Adrenal gland (tissue), 12 donors: Measurements from ENCODE around the gene HOXA6. TPM values are rescaled to one million over a fixed set of nuclear protein-coding genes. Genes with fewer than 3 reads are reported as not detected.

Experiments
- DNase-seq, 7 donors: peaks; one replicate each; pipeline ENCODE4 v3.0.0-alpha.2; 2019 to 2020
- H3K27ac ChIP-seq, 5 donors: fragments of 200-600 bp; sonication (generic) in 4 of 5; 1 replicate in 3 of 5; 2 replicates in 2 of 5; pipeline versions ENCODE4 v1.5.1 to v1.8.0; 2016 to 2020; ENCODE audit warnings: mild to moderate bottlenecking in 1 of 5
- H3K27me3 ChIP-seq: fragments of 200-600 bp; 2 replicates; pipeline ENCODE4 v1.8.0; 2021
- H3K36me3 ChIP-seq, 2 donors: fragments of 200-600 bp; replicated peaks in 1 of 2; 1 replicate in 1 of 2; 2 replicates in 1 of 2; pipeline versions ENCODE4 v1.5.1 to v1.8.0; 2018 to 2022
- H3K4me1 ChIP-seq, 2 donors: fragments of 200-600 bp; replicated peaks in 1 of 2; 1 replicate in 1 of 2; 2 replicates in 1 of 2; pipeline versions ENCODE4 v1.5.1 to v1.8.0; 2018 to 2021
- H3K4me3 ChIP-seq, 4 donors: fragments of 200-600 bp; sonication (generic) in 3 of 4; one replicate each; pipeline ENCODE4 v1.5.1; 2016 to 2018
- H3K9me3 ChIP-seq, 3 donors: fragments of 200-600 bp; sonication (generic) in 1 of 3; replicated peaks in 1 of 3; 1 replicate in 2 of 3; 2 replicates in 1 of 3; pipeline versions ENCODE4 v1.5.1 to v1.8.0; 2016 to 2021
- POLR2A ChIP-seq, 2 donors: fragments of 450-650 bp; IDR thresholded peaks; one replicate each; pipeline ENCODE4 v1.6.1; 2017; ENCODE audit warnings: antibody characterized with exemption in 2 of 2, mild to moderate bottlenecking in 2 of 2, moderate library complexity in 1 of 2
- WGBS, 4 donors: extraction: QIAGEN DNeasy Blood & Tissue Kit in 2 of 4; methylation state at CpG; one replicate each; pipeline versions ENCODE4 v1.1.5 to v1.1.7; 2013 to 2017; 5-methylcytosine and 5-hydroxymethylcytosine counted together
- intact Hi-C, 2 donors: fragments of 100-400 bp; cut with DNase I; formaldehyde crosslinking; loops; one replicate each; pipeline versions ENCODE4 v1.14.1 to v1.15.0; 2022 to 2023
- polyA plus RNA-seq, 3 donors: library from polyadenylated mRNA; stranded (reverse); fragments of 200-250 nt in 2 of 3; fragments of 350-450 nt in 1 of 3; fragmentation: Illumina TruSeq in 1 of 3; extraction: RNeasy Lipid Tissue Mini Kit (QIAGEN cat#74804) in 1 of 3; gene quantifications; one replicate each; pipeline ENCODE4 v1.2.3, GENCODE V29; 2013 to 2014
- total RNA-seq, 9 donors: library from RNA; depleted of rRNA in 4 of 9; stranded (reverse); fragments of >200 nt in 4 of 9; fragments of 120-200 nt in 1 of 9; fragmentation: NEBNext Ultra II Directional in 1 of 9; extraction: Animal tissue kit (Norgen Biotek cat#: 25700) in 1 of 9; gene quantifications; one replicate each; pipeline versions ENCODE4 v1.1.0 to v1.2.4, GENCODE V29; 2013 to 2023
- TF ChIP-seq, protein P1 (sequence below), 6 experiments: fragments of 450-650 bp in 4 of 6; fragments of 200-600 bp in 2 of 6; sonication (generic) in 1 of 6; IDR thresholded peaks; 1 replicate in 5 of 6; 2 replicates in 1 of 6; pipeline versions ENCODE4 v1.5.1 to v1.8.0; 2016 to 2021; ENCODE audit warnings: antibody characterized with exemption in 6 of 6, mild to moderate bottlenecking in 2 of 6, moderate library complexity in 1 of 6
- donor health status: healthy with polysubstance abuse.
- donor health status: Bipolar disorder and iron deficiency.
- donor health status: DM: yes; HTN: yes; CAD: no.
- donor health status: DM: no; HTN: no; CAD: no.
- donor health status: DM: no; HTN: no; CAD: no.
- donor health status: DM: yes; HTN: yes; CAD: no.

HOXA6 gene
- total and polyA plus RNA-seq, 12 donors, result 1.3 to 27.2 (median 14.8) TPM

DNA sequence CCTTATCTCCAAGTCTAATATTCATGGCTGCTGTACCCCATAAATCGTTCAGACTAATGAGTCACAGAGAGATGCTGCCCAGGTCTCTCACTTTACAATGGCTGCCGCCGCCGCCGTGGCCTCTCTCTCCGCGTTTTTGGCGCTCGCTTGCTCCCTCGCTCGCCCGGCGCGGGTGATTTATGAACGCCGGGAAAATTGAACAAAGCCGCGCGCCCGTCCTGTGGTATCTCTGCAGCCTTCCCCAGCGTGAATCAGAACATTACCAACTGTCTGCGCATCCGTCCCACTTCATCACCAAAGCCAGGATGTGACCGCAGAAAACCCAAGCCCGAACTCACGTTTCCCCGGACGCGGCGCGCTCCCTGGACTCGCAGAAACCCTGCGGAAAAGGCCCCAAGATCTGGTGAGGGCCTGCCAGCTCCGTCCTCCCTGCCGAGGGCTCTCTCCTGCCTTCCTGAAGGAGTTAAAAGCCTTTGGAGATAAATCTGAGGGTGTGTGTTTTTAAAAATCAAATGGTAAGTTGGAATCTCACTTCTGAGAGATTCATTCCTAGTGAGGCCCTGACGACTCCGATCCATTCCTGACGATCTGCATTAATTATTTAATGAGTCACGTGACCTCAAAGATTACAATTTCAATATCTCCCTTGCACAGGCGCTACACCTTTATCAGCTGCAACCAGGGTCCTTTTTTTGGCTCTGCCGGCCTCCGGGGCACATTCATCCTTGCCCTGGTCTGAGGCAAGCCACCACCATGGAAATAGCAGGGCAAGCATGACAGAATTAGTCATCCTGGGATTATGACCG lies 23.3 kb downstream of the HOXA6 start:
- Histone ChIP-seq H3K36me3 (no peaks in the 10 kb centered on the region), H3K9me3 (no peaks in the 10 kb centered on the region), H3K27me3 (no peaks in the 10 kb centered on the region), H3K4me1 (peaks cover under 1 to 38% of the 10 kb centered on the region in 2 donors), H3K27ac (peak overlapping the region in 4 of 5 donors; percentile 36 to 90 (median 56)), H3K4me3 (no peak overlapping the region)
- intact Hi-C loops, result no loop called here
- peak in 4 of 7 donors; percentile 32 to 77 (median 64) for DNase-seq
- TF ChIP-seq, protein P1, sequence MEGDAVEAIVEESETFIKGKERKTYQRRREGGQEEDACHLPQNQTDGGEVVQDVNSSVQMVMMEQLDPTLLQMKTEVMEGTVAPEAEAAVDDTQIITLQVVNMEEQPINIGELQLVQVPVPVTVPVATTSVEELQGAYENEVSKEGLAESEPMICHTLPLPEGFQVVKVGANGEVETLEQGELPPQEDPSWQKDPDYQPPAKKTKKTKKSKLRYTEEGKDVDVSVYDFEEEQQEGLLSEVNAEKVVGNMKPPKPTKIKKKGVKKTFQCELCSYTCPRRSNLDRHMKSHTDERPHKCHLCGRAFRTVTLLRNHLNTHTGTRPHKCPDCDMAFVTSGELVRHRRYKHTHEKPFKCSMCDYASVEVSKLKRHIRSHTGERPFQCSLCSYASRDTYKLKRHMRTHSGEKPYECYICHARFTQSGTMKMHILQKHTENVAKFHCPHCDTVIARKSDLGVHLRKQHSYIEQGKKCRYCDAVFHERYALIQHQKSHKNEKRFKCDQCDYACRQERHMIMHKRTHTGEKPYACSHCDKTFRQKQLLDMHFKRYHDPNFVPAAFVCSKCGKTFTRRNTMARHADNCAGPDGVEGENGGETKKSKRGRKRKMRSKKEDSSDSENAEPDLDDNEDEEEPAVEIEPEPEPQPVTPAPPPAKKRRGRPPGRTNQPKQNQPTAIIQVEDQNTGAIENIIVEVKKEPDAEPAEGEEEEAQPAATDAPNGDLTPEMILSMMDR (IDR thresholded peaks at IDR 0.05), result no peak
- no peak for TF ChIP-seq POLR2A (IDR thresholded peaks at IDR 0.05)
- WGBS, 4 donors, result 67 to 77% (median 71%) methylated on average over 34 to 43 of the region's 43 CpGs

DNA sequence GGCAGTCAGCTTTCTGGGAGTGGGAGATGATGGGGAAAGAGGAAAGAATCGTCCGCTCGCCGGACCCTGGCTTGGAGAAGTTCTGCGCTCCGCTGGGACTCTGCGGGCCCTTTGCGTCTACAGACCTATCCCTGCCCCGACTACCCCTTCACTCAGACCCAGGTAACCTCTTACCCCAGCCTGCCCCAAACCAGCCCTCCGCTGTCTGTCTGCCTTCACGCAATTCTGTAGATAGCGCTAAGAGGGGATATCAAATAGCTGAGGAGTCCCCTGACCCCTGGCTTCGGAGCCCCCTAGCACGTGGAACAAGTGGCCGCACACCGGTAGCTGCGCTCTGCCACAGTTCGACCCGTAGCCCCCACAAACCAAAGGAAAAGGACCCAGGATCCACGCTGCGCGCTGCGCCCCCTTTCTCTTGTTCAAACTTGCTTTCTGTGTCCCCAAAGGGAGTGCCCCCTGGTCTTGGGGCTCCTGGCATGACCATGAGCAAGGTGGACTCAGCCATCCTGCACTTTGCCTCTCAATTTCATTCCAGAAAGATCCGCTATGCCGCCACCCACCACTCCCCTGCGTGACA lies 24.0 kb downstream of the HOXA6 start:
- intact Hi-C loops, result no loop called here
- no peak overlapping the region for H3K4me3 ChIP-seq
- H3K27me3 ChIP-seq, result no peaks in the 10 kb centered on the region
- no peaks in the 10 kb centered on the region for H3K9me3 ChIP-seq
- DNase-seq, result peak in 2 of 7 donors; percentile 13 to 47
- H3K27ac ChIP-seq, result peak overlapping the region in 4 of 5 donors; percentile 36 to 90 (median 56)
- TF ChIP-seq POLR2A (IDR thresholded peaks at IDR 0.05), result no peak
- TF ChIP-seq, protein P1 (IDR thresholded peaks at IDR 0.05), result no peak
- 83 to 86% (median 85%) methylated on average over 26 of the region's 26 CpGs for WGBS, 4 donors
- peaks cover 0 to 33% of the 10 kb centered on the region in 2 donors for H3K4me1 ChIP-seq
- H3K36me3 ChIP-seq, result no peaks in the 10 kb centered on the region

DNA sequence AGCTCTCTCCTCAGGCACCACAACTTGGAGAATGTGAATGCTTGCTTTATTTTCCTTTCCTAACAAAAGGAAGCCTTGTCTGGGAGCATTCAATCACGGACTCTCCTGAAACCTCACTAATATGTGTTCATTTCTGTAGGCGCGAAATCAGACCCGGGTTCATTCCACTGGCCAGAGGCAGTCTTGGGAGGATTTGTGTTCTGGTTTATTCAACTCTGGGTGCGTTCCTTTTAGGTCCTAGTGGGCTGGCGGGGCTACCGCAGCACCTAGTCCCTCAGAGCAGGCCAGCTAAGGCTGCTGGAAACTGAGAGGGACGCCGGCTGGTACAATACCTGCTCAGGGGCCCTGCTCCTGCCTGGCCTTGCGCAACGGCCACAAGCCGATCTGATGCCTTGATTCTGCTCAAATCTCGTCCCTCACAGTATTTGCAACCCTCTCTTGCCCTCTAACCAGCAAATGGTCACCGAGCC lies 24.5 kb downstream of the HOXA6 start:
- intact Hi-C loops, result no loop called here
- 70 to 86% (median 77%) methylated on average over 8 to 14 of the region's 14 CpGs for WGBS, 4 donors
- H3K4me3 ChIP-seq, result peak overlapping the region in 1 of 4 donors; percentile 20
- H3K36me3 ChIP-seq, result no peaks in the 10 kb centered on the region
- peaks cover 0 to 28% of the 10 kb centered on the region in 2 donors for H3K4me1 ChIP-seq
- peak in 3 of 7 donors; percentile 13 to 50 (median 21) for DNase-seq
- TF ChIP-seq, protein P1 (IDR thresholded peaks at IDR 0.05), result no peak
- no peak for TF ChIP-seq POLR2A (IDR thresholded peaks at IDR 0.05)
- no peaks in the 10 kb centered on the region for H3K27me3 ChIP-seq
- H3K9me3 ChIP-seq, result no peaks in the 10 kb centered on the region
- H3K27ac ChIP-seq, result peak overlapping the region in 4 of 5 donors; percentile 36 to 90 (median 54)
